NCI-H2107 treated with DMSO at 0.1 percent for 48 hours (cell line): ENCODE measurements around the gene IL17C.

Source experiments
- DNase-seq: peaks from one replicate; lab custom pipeline; 2025; ENCODE audit not compliant: unreplicated experiment; lab: John Stamatoyannopoulos, UW

Gene IL17C, protein sequence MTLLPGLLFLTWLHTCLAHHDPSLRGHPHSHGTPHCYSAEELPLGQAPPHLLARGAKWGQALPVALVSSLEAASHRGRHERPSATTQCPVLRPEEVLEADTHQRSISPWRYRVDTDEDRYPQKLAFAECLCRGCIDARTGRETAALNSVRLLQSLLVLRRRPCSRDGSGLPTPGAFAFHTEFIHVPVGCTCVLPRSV

DNA sequence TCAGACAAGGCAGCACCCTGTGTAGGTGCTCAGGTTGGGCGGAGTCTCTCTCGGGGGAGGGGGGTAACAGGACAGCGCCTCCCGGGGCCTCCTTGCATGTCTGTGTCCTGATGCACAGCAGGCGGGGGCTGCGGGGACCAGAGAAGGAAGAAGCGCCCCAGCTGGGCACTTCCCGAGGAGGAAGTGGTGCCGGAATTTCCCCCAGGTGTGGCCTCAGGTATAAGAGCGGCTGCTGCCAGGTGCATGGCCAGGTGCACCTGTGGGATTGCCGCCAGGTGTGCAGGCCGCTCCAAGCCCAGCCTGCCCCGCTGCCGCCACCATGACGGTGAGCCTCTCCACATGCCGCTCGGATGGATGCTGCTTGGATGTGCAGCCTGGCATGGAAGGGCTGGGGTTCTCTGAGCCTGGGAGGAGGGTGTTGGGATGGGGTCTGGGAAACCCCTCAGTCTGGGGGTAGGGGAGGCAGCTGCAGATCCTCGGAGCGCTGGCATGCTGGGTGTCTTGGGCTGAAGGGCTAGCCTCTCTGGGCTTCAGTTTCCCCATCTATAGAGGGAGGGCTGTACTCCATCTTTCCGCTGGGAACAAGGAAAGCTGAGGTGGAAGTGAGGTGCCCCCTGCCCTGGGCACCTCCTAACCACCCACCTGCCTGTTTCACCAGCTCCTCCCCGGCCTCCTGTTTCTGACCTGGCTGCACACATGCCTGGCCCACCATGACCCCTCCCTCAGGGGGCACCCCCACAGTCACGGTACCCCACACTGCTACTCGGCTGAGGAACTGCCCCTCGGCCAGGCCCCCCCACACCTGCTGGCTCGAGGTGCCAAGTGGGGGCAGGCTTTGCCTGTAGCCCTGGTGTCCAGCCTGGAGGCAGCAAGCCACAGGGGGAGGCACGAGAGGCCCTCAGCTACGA lies at the start of gene IL17C:
Gene IL17C, plus strand, starts transcription at position 250 of the 908 bp plus-strand sequence. Its CDS starts 70 bp downstream, at position 320.
- peak; percentile 65 for DNase-seq

DNA sequence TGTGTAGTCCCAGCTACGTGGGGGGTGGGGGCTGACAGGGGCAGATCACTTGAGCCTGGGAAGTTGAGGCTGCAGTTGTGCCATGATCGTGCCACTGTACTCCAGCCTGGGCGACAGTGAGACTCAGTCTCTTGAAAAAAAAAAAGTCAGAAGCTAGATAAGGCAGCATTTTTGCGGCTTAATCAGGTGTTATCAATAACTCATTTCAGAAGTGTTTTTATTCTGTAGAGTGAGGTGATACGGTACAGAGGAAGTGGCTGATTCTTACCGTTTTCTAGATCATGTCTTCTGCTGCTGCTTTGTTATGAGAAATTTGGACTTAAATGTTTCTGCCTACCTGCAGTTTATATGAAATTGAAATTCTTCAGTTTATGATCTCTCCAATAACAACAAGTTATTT lies 49.6 kb upstream of the IL17C start:
- no peak for DNase-seq

DNA sequence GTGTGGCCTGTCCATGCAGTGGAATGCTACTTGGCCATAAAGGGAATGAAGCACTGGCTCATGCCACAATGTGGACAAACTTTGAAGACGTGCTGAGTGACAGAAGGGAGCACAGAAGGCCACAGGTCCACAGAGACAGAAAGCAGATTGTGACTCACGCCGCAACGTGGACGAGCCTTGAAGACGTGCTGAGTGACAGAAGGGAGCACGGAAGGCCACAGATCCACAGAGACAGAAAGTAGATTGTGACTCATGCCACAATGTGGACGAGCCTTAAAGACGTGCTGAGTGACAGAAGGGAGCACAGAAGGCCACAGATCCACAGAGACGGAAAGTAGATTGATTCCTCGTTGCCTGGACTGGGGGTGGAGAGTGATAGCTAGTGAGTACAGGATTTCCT lies 48.9 kb upstream of the IL17C start:
- DNase-seq: no peak

DNA sequence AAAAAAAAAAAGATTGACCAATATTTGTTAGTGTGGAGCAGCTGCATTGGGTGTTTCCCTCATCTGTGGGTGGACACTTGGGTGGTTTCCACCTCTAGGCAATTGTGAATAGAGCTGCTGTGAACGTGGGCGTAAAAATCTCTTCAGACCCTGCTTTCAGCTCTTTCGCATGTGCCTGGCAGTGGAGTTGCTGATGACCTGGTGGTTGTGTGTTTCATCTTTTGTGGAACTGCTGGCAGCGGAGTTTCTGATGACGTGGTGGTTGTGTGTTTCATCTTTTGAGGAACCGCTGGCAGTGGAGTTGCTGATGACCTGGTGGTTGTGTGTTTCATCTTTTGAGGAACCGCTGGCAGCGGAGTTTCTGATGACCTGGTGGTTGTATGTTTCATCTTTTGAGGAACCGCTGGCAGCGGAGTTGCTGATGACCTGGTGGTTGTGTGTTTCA lies 46.8 kb upstream of the IL17C start:
- no peak for DNase-seq

DNA sequence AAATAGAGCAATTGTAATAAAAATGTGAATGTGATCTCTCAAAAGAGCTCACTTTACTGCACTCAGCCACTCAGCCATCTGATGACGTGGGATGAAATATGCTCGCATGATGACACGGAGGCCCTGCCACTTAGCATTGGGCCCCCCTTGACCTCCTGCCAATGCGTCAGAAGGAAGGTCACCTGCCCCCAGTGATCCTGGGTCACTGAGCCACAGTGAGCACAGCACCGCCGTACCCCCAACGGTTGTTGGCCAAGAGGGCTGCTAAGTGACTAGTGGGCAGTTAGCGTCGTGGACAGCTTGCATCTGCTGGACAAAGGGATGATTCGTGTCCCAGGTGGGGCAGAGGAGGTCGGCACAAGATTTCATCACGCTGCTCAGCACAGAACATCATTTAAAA lies 45.3 kb upstream of the IL17C start:
- DNase-seq: no peak

DNA sequence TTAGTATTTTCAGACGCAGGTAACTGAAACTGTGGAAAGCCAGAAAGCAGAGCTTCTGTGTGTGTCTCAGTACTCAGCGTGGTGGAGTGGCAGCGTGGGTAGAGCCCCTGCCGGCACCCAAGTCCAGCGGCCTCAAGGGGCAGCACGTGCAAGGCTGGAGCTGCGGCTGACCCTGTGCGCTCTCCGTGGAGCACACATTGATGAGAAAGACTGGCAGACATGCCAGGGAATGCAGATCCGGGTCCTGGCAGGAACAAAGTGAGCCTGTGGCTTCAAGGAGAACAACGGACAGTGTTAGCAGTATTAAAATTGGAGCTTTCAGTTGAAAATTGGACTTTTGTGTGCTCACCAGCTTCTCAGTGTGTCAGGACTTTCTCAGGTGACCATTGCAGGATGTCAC lies 44.9 kb upstream of the IL17C start:
- no peak for DNase-seq

DNA sequence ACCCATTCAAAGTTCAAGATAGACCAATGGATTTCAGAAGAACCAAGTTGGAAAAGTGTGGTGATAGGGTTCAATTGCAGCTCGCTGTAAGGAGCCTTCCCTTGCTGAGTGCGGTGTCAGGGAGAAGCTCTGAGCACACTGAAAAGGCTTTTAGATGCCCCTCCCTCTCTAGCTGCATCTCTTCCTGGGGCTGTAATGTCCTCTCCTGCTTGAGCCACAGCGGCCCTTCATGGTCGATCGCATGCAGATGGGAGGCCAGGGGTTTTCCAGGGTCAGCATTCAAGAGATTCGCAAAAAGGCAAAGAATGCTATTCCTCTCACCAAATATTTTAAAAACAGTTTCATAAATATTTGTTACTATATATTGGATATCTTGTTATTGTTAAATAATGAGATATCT lies 44.5 kb upstream of the IL17C start:
- DNase-seq: no peak

DNA sequence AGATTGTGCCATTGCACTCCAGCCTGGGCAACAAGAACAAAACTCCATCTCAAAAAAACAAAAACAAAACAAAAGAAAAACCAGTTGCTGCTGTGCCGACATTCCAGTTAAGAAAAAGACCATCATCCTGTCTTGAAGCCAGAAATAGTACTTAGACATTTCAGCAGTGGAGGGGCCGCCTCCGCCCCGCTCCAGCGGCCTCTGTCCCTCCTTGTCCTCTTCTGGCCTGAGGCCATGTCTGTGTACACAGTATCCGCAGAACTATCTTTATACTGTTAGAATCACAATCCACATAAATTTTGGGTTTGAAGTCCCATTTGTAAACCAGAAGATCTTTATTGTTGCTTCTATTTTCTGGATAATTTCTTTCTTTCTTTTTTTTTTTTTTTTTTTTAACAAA lies 43.3 kb upstream of the IL17C start:
- no peak for DNase-seq

GRCh38 chr16:88595921-88596320 lies 42.5 kb upstream of the IL17C start:
- DNase-seq: no peak

DNA sequence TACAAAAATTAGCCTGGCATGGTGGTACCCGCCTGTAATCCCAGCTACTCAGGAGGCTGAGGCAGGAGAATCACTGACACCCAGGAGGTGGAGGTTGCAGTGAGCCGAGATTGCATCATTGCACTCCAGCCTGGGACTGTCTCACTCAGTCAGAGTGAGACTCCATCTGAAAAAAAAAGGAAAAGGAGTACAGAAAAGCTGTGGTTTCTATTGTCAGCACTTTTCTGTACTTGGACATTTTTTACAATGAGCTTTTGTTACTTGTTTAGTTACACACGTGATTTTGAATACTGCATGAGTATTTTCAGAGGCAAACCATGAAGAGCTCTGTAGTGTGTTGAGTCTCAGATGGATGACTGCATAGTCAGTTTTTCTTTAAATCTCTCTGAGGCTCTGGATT lies 41.9 kb upstream of the IL17C start:
- DNase-seq: no peak

DNA sequence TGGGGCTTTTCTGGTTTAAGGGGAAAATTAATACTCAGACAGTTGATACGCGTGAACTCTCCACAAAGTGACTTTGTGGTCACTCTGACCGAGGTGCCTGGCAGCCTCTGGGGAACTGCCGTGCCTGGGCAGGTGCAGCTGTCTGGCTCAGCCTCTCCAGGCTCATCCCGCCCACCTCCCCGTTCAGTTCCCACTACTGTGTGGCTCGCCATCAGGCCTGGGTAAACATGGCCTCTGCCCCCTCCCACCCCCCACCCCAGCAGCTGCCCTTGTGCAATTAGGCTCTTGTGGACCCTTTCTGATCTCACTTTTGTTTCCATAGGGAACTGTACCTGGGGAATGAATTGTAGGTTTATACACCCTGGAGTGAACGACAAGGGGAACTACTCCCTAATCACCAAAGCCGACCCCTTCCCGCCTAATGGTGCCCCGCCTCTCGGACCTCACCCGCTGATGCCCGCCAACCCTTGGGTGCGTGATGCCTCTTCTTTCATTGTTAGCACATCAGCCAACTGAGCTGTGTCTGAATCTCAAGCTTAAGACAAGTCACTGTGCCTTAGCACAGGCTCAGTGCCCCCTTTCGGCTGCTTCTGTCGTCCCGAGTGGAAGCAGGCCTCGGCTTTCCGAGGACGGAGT lies 40.4 kb upstream of the IL17C start:
- DNase-seq: peak; percentile 53

GRCh38 chr16:88599092-88599733 lies 39.2 kb upstream of the IL17C start:
- DNase-seq: no peak

DNA sequence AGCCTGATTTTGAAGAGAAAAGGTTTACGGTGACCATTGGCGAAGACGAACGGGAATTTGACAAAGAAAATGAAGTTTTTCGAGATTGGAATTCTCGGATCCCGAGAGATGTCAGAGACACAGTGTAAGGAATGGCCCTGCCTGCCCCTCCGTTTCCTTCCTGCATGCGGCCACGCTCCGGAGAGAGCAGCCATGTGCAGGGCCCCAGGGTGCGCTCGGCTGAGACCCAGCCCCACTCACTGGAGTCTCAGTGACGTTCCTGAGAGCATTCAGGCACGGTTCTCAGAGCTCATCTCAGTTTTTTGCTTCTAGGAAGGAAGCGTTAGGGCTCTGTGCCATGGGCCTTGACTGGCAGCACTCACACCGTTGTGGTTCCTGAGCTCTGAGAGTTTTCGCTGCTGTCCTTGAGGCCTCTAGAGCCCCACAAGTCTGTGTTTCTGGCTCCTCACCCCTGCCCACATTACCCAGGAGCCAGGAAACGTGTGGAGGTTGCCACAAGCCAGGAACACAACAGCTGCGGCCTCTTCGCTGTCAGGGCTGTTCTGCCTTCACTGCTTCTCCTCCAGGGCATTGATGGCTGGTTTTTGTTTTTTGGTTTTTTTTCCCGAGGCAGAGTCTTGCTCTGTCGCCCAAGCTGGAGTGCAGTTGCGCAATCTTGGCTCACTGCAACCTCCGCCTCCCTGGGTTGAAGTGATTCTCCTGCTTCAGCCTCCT lies 38.4 kb upstream of the IL17C start:
- no peak for DNase-seq

- no peak for DNase-seq
Observed at GRCh38 chr16:88600539-88600896, 37.9 kb upstream of the IL17C start.

DNA sequence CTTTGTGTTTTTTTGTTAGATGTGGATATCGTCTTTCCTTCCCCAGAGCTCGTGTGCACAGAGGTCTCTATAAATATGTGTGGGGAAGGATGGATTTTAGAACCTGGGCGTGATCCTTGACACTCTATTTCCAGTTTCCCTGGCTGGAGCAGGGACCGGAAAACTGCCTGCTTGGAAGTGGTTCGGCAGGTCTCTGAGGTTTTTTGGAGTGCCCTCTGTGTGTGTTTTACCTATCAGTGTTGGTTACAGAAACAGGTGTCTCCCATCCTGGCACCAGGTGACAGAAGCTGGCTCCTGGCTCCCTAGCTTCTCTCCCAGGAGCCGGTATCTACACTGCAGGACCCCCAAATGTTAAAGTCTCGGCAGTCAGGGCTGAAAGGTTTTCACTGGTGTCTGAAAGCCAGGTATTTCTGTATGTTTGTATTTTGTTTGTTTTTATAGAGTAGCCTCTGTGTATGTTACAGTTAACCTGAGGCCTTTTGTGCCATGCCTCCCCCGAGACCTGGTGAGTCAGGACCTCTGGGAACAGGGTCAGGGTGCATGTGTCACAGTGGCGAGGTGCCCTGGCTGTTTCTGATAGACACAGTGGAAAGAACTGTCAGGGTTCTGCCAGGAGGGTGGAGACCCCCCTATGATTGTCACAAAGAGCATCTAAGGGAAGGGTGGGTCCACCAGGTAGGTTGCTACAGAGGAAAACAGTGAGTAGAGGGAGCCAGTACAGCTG lies 36.9 kb upstream of the IL17C start:
- peak; percentile 53 for DNase-seq

DNA sequence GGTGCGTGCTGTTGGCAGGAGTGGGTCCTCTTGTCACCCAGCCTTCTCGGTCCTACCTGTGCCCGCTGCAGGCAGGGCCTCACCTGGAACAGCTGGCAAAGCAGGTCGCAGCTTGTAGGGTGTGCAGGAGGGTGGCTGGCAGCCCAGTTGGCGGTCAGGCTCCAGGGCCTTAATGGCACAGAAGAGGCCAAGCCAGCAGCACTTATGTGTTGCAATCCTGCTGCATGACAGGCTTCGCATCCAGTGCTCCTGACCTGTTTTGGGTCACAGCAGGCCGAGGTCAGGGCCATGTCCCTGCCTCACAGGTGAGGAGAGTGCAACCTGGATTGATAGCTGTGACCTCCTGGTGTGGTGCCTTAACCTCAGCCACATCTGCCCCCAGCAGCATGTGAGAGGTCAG lies 36.3 kb upstream of the IL17C start:
- DNase-seq: no peak

- DNase-seq: no peak
Observed at GRCh38 chr16:88605186-88606147, 32.9 kb upstream of the IL17C start.

DNA sequence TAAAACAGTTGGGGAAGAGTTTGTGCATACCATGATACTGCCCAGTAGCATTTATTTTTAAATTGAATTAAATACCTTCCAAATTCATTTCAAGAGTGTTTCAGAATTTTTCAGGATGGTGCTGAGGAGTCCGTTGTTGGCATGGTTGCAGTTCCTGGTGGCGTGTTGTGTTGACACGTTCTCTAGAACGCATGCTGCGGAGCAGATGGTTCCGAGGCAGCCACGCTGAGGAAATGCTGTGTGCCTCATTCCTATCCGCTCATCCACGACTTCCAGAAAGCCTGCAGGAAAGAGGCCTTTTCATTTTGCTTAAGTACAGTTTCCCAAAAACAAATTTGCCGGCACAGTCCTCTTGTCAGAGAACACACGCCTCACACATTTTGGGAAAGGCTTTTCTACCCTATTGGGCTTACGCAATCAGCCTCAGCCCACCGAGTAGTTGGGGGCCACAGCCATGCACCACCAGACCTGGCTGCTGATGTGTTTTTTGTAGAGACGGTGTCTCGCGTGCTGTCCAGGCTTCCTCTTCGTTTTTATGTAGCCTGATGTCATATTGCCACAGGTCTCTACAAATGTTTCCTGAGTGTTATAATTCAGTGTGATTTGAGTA lies 32.1 kb upstream of the IL17C start:
- DNase-seq: no peak

DNA sequence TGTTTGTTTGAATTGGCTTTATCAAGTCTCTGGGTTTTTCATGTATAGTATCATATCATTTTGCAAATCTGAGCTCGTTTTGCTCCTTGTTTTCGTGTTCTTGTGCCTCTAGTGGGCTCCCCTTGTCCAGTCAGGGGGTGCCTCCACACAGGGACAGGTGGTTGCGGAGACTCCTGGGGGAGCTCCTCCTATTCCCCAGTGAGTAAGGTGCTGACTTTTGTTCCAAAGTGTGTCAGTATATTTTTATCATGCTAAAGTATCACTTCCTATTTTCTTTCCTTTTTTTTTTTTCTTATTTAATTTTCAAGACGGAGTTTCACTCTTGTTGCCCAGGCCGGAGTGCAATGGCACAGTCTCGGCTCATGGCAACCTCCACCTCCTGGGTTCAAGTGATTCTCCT lies 30.3 kb upstream of the IL17C start:
- no peak for DNase-seq
